HG02763 (cell line): ENCODE results near the gene SLCO2B1.

Source experiments
- ATAC-seq: cut with Tn5 transposase; IDR thresholded peaks from one replicate; pipeline ENCODE4 v1.9.1; 2021; ENCODE audit warnings: mild to moderate bottlenecking, moderate library complexity; ENCODE audit not compliant: unreplicated experiment

SLCO2B1 gene

GRCh38 chr11:75191330-75191717, 40.4 kb downstream of the SLCO2B1 start:
- no peak for ATAC-seq

- ATAC-seq = no peak
Measured at GRCh38 chr11:75193271-75193670, 42.4 kb downstream of the SLCO2B1 start.

GRCh38 chr11:75193711-75194110, 42.8 kb downstream of the SLCO2B1 start:
- ATAC-seq = no peak

GRCh38 chr11:75194147-75194546, 43.2 kb downstream of the SLCO2B1 start:
- no peak for ATAC-seq

DNA sequence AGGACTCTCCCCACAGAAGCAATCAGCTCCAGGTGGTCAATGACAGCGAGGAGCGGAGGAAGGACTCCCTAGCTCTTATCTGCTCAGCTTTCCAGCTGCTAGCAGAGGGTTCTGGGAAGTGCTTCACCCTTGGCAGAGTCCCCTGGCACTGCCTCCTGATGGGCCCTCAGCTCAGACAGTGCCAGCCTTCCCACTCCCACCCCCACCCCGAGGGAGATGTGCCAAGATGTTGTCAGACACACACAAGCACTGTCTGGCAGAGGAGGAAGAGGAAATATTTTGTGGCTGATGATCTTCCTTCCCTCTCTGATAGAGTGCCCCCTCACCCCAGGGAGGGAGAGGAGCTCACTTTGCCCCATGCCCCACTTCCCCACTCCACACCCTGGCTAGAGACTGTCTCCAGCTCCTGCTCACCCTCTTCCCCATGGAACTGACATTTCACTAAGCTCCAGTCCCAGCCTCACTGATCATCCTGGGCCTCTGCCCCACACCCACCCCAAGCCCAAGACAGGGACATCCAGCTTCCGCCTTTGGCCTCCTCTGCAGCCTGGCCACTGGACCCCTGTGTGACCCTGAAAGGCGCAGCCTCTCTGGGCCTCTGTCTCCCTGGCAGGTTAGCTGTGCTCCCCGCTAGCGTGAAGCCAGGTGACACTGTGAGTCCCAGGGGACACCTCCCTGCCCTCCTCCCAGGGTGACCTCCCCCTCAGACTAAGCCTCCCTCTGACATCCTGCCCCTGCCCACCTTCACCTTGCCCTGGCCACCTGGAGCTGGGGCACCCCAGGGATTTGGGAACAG, 44.5 kb downstream of the SLCO2B1 start:
- no peak for ATAC-seq

- no peak for ATAC-seq
Measured at GRCh38 chr11:75196426-75196825, 45.5 kb downstream of the SLCO2B1 start.

- no peak for ATAC-seq
Measured at GRCh38 chr11:75197512-75198277, 46.8 kb downstream of the SLCO2B1 start.

- ATAC-seq = no peak
Measured at GRCh38 chr11:75198278-75198973, 47.5 kb downstream of the SLCO2B1 start.

DNA sequence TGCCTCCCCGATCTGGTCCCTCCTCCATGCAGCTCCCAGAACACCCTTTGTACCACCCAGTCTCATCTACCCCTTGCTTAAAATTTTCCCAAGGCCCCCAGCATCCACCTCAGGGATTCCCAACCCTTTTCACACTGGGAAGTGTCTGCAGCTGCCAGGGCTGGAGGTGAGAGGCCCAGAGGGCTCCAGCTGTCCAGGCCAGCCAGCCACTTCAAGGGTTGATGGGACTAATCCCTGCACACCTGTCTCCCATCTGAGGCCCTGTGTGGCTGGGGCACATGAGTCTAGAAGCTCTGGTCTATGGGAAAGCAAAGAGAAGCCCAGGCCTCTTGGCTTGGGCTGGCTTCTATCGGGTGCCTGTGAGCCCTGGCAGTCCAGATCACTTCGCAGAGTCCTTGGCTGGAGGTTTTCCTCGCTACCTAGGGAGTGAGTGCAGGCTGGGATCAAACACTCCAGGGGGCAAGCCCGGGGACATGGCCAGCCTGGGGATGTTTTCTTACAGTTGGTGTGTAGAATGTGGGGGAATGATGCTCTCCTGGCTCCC, 48.6 kb downstream of the SLCO2B1 start:
- ATAC-seq = no peak

DNA sequence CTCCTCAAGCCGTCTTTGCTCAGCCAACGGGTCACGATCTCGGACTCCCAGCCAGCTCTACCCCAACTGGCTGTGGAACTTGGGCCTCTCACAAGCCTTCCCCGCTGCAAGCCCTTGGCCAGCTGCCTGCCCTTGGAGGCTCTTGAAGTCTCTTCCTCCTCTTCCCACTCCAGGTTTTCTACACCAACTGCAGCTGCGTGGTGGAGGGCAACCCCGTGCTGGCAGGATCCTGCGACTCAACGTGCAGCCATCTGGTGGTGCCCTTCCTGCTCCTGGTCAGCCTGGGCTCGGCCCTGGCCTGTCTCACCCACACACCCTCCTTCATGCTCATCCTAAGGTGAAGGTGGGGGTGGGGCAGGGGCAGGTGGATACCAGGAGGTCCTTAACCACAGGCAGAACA, 49.1 kb downstream of the SLCO2B1 start:
- ATAC-seq = no peak

- no peak for ATAC-seq
Measured at GRCh38 chr11:75200531-75200930, 49.6 kb downstream of the SLCO2B1 start.

DNA sequence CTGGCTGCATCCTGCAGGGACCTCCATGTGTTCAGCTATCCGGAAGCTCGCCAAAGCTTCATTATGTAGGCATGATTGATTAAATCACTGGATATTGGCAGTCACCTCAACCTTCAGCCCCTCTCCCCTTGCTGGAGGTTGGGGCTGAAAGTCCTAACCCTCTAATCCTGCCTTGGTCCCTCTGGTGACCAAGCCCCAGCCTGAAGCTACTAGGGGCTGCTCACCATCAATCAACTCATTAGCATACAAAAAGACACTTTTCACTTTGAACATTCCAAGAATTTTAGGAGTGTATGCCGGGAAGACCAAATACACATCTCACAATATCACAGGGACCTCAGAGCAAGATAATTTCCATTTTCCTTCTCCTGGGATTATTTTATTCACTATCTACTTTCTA, 50.9 kb downstream of the SLCO2B1 start:
- no peak for ATAC-seq

- ATAC-seq = no peak
Measured at GRCh38 chr11:75202195-75202594, 51.3 kb downstream of the SLCO2B1 start.

GRCh38 chr11:75203138-75203537, 52.2 kb downstream of the SLCO2B1 start:
- no peak for ATAC-seq

DNA sequence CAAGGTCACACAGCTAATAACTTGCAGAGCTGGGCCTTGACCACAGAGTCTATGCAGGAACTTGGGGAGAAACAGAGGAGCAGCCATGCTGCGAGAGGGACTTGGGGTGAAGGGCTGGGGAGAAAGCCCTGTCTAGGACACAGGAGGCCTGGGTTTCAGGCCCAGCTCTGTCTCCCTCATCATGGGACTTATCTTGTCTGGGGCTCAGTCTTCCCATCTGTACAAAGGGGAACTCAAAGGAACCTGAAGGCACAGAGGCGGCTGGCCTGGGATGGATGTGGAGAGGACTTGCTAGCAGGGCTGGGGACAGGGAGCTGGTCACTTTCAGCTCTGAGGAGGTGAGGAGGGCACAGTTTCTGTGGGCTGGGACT, 52.7 kb downstream of the SLCO2B1 start:
- ATAC-seq = no peak

- no peak for ATAC-seq
Measured at GRCh38 chr11:75204012-75204674, 53.2 kb downstream of the SLCO2B1 start.

GRCh38 chr11:75204685-75205563, 54.0 kb downstream of the SLCO2B1 start:
- no peak for ATAC-seq

- ATAC-seq = no peak
Measured at GRCh38 chr11:75205564-75206020, 54.7 kb downstream of the SLCO2B1 start.

DNA sequence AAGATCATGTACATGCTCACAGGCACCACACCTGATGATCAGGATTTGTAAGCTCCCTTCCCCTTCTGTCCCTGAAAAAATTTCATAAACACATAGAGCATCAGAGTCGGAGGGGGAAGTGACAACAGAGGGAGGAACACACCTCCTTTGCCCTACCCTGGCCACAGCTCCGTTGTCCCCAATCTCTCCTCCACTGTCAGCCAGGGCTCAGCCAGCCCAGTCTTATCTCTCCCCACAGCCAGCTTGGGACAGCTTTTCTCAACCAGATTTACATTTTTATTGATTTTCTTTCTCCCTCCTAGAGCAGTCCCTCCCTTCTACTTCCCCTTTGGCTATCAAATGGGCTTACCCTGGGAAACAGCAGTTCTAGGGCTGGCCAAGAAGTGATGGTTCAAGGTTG, 57.5 kb downstream of the SLCO2B1 start:
- no peak for ATAC-seq

DNA sequence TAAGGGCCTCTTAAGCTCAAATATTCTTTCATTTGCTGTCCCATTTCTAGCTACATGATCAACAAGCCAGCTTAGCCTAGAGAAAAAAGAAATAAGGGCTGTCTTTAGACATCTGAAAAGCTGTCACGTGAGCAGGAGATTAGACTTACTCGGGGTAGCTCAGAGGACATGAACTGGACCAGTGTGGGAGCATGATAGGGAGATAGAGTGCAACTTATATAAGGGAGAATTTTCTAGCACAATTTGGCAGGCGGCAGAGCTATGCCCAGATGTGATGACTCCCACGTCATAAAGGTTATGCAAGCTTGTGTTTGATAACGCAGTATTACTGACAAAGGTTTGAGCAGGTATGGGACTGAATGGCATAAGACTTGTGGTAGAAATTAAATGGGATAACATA, 61.5 kb downstream of the SLCO2B1 start:
- ATAC-seq = no peak
